Activated naive CD8-positive, alpha-beta T cell treated with anti-CD3 and anti-CD28 coated beads, Interleukin-2, amount 50 U/mL, for 16 hours (primary cell): ENCODE data around the gene SHLD2.
"Not testable (repeated sequence)": the region's sequence is repeated elsewhere in the genome, so short reads cannot be mapped to it uniquely, and the experiment has no call there.

ENCODE experiments used
- DNase-seq: peaks from one replicate; pipeline ENCODE4 v3.0.0-alpha.2; 2020; ENCODE audit warnings: low read depth, low spot score

Gene SHLD2

GRCh38 chr10:87142230-87143108 is 47.5 kb downstream of the SHLD2 start:
- not testable (repeated sequence) for DNase-seq

- not testable (repeated sequence) for DNase-seq
Observed at GRCh38 chr10:87143109-87143418, 48.1 kb downstream of the SHLD2 start.

DNA sequence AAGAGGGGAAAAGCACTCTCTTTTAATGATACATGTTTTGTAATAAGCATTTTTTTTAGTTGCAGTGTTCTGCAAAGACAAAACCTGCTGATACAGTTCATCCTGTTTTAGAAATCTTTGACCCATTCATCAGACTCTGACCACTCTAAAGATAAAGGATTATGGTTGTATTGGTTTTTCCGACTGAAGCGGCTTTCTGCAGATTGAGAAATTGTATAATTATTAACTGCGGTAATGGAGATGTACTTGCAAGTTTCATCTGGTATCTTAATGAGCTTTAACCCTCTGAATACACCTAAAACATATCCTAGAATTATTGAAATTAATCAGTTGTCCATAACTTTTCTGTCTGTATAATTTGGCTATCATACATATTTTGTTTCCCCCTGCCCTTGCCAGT is 50.6 kb downstream of the SHLD2 start:
- DNase-seq, result not testable (repeated sequence)

GRCh38 chr10:87149020-87149609 is 54.1 kb downstream of the SHLD2 start:
- DNase-seq, result not testable (repeated sequence)

DNA sequence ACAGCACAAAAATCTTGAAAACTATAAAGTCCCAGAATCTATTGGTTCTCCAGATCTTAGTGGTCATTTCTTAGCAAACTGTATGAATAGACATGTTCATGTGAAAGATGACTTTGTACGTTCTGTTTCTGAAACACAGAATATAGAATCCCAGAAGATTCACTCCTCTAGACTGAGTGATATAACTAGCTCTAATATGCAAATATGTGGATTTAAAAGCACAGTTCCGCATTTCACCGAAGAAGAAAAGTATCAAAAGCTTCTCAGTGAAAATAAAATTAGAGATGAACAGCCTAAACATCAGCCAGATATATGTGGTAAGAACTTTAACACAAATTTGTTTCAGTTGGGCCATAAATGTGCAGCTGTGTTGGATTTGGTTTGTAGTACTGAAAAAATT is 56.5 kb downstream of the SHLD2 start:
- DNase-seq, result not testable (repeated sequence)

- DNase-seq, result not testable (repeated sequence)
Observed at GRCh38 chr10:87156841-87157240, 61.8 kb downstream of the SHLD2 start.

- not testable (repeated sequence) for DNase-seq
Observed at GRCh38 chr10:87157821-87158220, 62.8 kb downstream of the SHLD2 start.

DNA sequence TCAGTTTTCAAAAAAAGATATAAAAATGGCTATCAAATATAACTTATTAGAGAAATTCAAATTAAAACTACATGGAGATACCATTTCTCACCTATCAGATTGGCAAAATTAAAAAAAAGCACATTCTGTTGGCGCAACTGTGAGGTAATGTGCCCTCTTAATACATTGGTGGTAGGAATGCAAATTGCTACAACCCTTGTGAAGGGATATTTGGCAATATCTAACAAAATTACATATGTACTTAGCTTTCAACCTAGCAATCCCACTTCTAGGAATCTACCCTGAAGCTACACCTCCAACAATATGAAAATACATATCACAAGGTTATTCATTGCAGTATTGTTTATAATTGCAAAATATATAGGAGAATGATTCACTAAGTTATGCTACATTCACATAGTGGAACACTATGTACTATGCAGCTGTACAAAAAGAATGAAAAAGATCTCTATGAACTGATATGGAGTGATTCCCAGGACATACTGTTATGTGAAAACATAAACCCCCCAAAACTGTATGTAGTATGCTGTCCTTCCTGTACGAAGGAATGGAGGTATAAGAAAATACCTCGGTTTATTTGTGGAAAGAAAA is 67.8 kb downstream of the SHLD2 start:
- not testable (repeated sequence) for DNase-seq

DNA sequence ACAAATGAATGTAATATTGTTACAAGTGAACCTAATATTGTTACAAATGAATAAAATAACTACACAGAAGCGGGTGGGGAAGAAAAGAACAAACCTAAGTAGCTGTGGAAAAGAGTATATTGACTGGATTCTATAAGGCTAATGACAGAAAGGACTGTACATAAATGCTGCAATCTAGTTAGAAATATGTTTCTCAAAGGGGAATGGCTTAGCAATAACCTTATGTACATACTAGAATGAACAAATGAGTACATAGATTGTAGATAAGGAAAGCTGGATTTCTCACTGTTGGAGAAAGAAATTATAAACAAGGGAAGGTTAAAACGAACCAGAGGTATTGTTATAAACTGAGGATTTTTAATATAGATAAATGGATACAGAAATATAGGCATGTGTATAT is 68.4 kb downstream of the SHLD2 start:
- not testable (repeated sequence) for DNase-seq

DNA sequence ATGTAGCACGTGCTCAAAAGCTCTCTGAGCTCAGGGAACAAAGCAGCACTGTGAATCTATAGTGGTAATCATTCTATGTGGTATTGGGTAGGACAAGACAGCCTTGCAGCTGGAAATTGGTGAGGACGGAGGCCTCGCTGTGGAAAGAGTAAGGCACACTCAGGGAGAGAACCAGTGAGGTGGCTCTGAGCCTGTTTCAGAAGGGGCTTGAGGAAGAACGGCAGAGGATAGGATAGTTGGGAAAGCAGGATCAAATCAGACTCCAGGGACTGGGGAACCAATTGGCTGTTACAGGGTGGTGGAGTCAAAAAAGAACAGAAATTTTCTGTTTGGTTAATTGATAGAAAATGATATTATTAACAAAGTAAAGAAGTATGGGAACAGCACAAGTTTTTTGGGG is 74.9 kb downstream of the SHLD2 start:
- DNase-seq, result not testable (repeated sequence)

DNA sequence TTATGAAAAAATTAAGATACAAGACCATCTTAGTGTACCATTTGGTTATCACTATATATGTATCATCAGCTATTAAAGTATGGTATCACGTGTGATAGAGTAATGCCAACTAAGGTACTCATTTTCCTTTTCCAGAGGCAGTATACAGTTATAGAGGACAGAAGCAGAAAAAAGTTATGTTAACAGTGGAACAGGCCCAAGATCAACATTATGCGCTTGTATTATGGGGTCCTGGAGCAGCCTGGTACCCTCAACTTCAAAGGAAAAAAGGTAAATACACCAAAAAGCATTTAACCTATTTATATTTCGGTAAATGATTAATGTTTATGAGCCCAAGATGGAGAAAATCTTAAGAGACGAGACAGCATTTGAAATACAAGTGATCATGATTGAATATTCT is 75.7 kb downstream of the SHLD2 start:
- not testable (repeated sequence) for DNase-seq

DNA sequence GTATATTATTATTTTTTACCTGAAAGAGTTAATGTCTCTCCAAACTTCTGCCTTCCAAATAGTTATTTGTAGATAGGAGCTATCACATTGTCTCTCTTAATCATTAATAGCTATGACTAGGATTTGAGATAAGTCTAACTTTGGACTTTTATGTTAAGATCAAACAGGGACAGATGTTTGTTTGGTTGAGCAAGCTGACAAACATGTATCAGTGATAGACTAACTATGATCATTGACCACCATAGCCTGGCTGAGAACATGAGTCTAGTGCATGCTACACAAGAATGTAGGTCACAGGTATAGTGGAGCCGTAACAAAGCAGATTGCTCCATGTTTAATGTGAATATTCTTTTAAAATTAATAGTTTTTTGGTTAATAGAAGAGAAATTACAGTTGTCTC is 76.7 kb downstream of the SHLD2 start:
- not testable (repeated sequence) for DNase-seq

DNA sequence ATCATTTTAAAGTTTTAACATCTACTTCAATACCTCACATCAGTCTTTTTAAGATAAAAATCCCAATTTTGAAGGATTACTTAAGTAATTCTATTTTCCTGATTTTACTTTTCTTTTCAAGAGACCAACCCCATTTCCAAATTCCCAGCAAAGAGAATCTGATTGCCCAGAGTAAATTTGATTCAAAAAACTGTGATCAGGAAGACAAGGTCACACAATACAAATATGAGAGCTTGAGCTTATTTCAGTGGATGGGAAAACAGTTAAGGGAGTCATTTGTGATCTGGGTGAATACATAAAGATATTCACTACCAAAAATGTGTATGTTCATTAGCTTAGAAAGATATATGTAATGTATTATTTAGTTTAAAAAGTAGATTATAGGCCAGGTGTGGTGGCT is 77.2 kb downstream of the SHLD2 start:
- DNase-seq, result not testable (repeated sequence)

GRCh38 chr10:87177587-87177986 is 82.6 kb downstream of the SHLD2 start:
- DNase-seq, result not testable (repeated sequence)

GRCh38 chr10:87184421-87184820 is 89.4 kb downstream of the SHLD2 start:
- DNase-seq, result not testable (repeated sequence)

DNA sequence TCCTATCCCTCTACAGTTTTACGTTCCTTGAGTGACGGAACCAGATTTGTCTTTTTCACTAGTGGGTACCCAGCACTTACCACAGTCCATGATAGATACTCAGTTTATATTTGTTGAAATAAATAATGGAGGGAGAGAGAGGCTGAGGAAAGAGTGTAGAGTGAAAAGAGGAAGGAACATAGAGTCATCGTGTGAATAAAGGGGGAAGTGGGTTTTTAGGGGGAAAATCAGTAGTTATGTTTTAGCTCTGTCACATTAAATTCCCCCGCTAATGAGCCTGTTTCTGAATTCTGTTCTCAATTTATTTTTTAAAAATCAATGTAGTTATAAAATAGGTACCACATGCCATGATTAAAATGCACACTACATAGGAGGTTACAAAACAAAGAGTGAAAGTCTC is 91.0 kb downstream of the SHLD2 start:
- not testable (repeated sequence) for DNase-seq

- not testable (repeated sequence) for DNase-seq
Observed at GRCh38 chr10:87187573-87187972, 92.6 kb downstream of the SHLD2 start.

DNA sequence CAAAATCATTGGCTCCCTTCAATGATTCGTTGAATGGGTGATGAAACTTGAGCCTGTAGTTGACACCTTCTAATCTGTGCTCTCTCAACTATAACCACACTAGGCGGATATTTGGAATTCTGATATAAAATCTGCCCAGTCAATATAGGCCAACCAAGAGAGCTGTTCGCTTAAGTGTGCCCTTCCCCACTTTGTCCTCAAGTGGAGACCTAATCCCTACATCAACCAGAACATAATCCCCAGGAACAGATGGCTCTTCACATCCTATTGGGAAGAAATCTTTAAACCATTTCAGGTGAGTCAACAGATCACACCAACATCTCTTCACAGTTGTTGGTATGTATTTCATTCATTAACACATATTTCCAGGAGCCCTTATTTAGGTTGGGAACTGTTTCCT is 96.8 kb downstream of the SHLD2 start:
- DNase-seq, result not testable (repeated sequence)

DNA sequence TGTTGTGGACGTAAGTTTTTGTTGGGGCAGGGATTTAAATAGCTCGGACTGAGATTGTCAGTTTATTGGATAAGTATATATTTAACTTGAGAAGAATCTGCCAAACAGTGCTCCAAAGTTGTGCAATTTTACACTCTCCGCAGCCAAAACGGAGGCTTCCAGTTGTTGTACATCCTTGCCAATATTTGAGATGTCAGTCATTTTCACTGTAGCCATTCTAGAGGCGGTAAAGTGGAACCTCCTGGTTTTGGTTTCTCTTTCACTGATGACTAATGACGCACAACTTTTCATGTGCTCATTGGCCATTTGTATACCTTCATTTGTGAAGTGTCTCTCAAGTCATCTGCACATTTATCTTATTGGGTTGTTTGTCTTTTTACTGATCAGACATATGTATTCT is 105.9 kb downstream of the SHLD2 start:
- not testable (repeated sequence) for DNase-seq

DNA sequence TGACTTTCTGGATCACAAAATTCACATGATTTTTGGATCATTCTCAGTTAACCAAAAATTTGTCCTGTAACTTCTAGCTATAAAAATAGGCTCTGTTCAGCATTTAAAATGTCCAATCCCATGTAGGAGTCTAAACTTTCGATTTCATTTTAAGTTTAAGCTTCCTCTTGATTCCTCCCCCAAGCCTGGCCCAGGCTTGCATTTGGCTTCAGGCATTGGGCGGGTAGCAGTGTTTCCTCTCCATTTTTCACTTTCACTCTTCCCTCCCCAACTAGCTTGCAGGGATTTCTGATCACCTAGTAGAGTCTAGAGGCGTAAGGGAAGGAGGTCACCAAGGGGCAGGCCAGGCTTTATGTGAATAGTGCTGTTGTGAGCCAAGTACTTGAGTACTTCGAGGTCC is 109.8 kb downstream of the SHLD2 start:
- not testable (repeated sequence) for DNase-seq

- DNase-seq, result not testable (repeated sequence)
Observed at GRCh38 chr10:87206922-87207321, 111.9 kb downstream of the SHLD2 start.

GRCh38 chr10:87210309-87210708 is 115.3 kb downstream of the SHLD2 start:
- DNase-seq, result not testable (repeated sequence)

DNA sequence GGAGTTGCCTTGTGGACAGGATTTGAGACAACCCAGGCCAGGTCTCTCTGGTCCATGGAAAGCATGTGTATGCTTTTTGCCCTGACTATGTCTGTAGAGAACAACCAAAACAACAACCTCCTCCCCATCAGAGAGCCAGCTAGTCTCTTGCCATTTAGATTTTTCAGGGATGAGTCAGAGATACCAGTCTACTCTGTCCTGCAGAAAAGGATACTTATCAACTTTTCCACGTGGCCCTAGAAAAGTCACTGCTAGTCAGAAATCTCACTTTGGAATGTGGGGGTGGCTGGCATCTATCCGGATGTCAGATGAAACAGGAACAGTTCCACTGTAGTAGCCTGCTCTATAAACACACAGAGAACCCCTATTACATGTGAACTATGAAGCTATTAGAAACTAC is 116.8 kb downstream of the SHLD2 start:
- DNase-seq, result not testable (repeated sequence)
